Fibroblast of lung (primary cell): ENCODE data around the gene LCE3B. TPM values are rescaled to one million over a fixed set of nuclear protein-coding genes. Genes with fewer than 3 reads are reported as not detected.

Experiments used
- DNase-seq, 2 donors: peaks; one replicate each; pipeline versions ENCODE4 v3.0.0 to v3.0.0-alpha.2; 2010; ENCODE audit warnings: low read depth in 2 of 2
- H2AFZ ChIP-seq: 2 replicates; pipeline ENCODE4 v1.5.1; 2012; ENCODE audit warnings: low read length, control low read depth, inconsistent platforms
- H3K27ac ChIP-seq: 2 replicates; pipeline ENCODE4 v1.5.1; 2011; ENCODE audit warnings: low read length, control low read depth; ENCODE audit not compliant: insufficient read depth
- H3K27me3 ChIP-seq: 2 replicates; pipeline ENCODE4 v1.5.1; 2011; ENCODE audit warnings: mild to moderate bottlenecking, low read length; ENCODE audit not compliant: control insufficient read depth, insufficient read depth
- H3K36me3 ChIP-seq: 2 replicates; pipeline ENCODE4 v1.5.1; 2011; ENCODE audit warnings: low read length; ENCODE audit not compliant: control insufficient read depth, insufficient read depth
- H3K4me1 ChIP-seq: 2 replicates; pipeline ENCODE4 v1.5.1; 2011; ENCODE audit warnings: low read length; ENCODE audit not compliant: control insufficient read depth, insufficient read depth; ENCODE audit errors: extremely low read depth
- H3K4me2 ChIP-seq: 2 replicates; pipeline ENCODE4 v1.5.1; 2011; ENCODE audit warnings: low read length, control low read depth; ENCODE audit not compliant: insufficient read depth; ENCODE audit errors: extremely low read depth
- H3K4me3 ChIP-seq, 4 experiments: fragments of 200-600 bp in 1 of 4; sonication (generic) in 1 of 4; replicated peaks in 1 of 4; 2 replicates each; pipeline ENCODE4 v1.5.1; 2011 to 2016; ENCODE audit warnings: low read length in 4 of 4, low read depth in 3 of 4, mild to moderate bottlenecking in 3 of 4, control low read depth in 2 of 4, inconsistent platforms in 1 of 4, mixed read lengths in 1 of 4; ENCODE audit not compliant: insufficient read depth in 1 of 4; ENCODE audit errors: control extremely low read depth in 1 of 4
- H3K79me2 ChIP-seq: 2 replicates; pipeline ENCODE4 v1.5.1; 2012; ENCODE audit warnings: mild to moderate bottlenecking, low read length, inconsistent platforms; ENCODE audit not compliant: control insufficient read depth, insufficient read depth
- H3K9ac ChIP-seq: 2 replicates; pipeline ENCODE4 v1.5.1; 2011; ENCODE audit warnings: mild to moderate bottlenecking, low read length, control low read depth; ENCODE audit not compliant: insufficient read depth
- H3K9me3 ChIP-seq: 2 replicates; pipeline ENCODE4 v1.5.1; 2012; ENCODE audit warnings: low read depth, low read length; ENCODE audit not compliant: control insufficient read depth, insufficient read depth
- H4K20me1 ChIP-seq: 2 replicates; pipeline ENCODE4 v1.5.1; 2011; ENCODE audit warnings: low read length; ENCODE audit not compliant: control insufficient read depth, insufficient read depth; ENCODE audit errors: extremely low read depth
- EZH2 ChIP-seq: IDR thresholded peaks from 2 replicates; pipeline ENCODE4 v1.5.1; 2012; ENCODE audit warnings: low read length, control low read depth, mild to moderate bottlenecking; ENCODE audit errors: missing control alignments
- polyA plus RNA-seq, 2 donors: library from polyadenylated mRNA; depleted of rRNA in 1 of 2; stranded (reverse) in 1 of 2; unstranded in 1 of 2; fragments of >200 nt; gene quantifications; 2 replicates each; pipeline ENCODE4 v1.2.1, GENCODE V29; 2011 to 2012; ENCODE audit warnings: missing spikeins in 1 of 2
- total RNA-seq: library from RNA; depleted of rRNA; stranded (reverse); fragments of >200 nt; gene quantifications from 2 replicates; pipeline ENCODE4 v1.2.1, GENCODE V29; 2014
- TF ChIP-seq, protein P1 (sequence below), 2 donors: IDR thresholded peaks in 1 of 2; conservative IDR thresholded peaks in 1 of 2; 1 replicate in 1 of 2; 2 replicates in 1 of 2; pipeline ENCODE4 v1.5.1; 2011 to 2012; ENCODE audit warnings: low read length in 2 of 2, control low read depth in 1 of 2, inconsistent platforms in 1 of 2, low read depth in 1 of 2, mild to moderate bottlenecking in 1 of 2

LCE3B gene
- total and polyA plus RNA-seq, 2 donors (not counting 1 experiment from before 2014, with no cell fraction given): not detected

GRCh38 chr1:152640351-152640750 lies 26.7 kb downstream of the LCE3B start:
- no peaks in the 10 kb centered on the region for H3K9me3 ChIP-seq
- H4K20me1 ChIP-seq: no peaks in the 10 kb centered on the region
- H3K4me3 ChIP-seq: no peak overlapping the region
- H3K36me3 ChIP-seq: no peaks in the 10 kb centered on the region
- no peak overlapping the region for H3K4me2 ChIP-seq
- TF ChIP-seq, protein P1, sequence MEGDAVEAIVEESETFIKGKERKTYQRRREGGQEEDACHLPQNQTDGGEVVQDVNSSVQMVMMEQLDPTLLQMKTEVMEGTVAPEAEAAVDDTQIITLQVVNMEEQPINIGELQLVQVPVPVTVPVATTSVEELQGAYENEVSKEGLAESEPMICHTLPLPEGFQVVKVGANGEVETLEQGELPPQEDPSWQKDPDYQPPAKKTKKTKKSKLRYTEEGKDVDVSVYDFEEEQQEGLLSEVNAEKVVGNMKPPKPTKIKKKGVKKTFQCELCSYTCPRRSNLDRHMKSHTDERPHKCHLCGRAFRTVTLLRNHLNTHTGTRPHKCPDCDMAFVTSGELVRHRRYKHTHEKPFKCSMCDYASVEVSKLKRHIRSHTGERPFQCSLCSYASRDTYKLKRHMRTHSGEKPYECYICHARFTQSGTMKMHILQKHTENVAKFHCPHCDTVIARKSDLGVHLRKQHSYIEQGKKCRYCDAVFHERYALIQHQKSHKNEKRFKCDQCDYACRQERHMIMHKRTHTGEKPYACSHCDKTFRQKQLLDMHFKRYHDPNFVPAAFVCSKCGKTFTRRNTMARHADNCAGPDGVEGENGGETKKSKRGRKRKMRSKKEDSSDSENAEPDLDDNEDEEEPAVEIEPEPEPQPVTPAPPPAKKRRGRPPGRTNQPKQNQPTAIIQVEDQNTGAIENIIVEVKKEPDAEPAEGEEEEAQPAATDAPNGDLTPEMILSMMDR (conservative IDR thresholded peaks at IDR 0.05 in 1 of 2, IDR thresholded peaks at IDR 0.05 in 1 of 2; ENCODE audit: low read depth in 1 of 2, low read length in 2 of 2): no peak
- no peak for TF ChIP-seq EZH2
- DNase-seq: no peak
- no peaks in the 10 kb centered on the region for H3K27me3 ChIP-seq
- no peaks in the 10 kb centered on the region for H3K4me1 ChIP-seq
- no peak overlapping the region for H3K9ac ChIP-seq
- H3K27ac ChIP-seq: no peak overlapping the region
- H3K79me2 ChIP-seq: no peaks in the 10 kb centered on the region
- no peak overlapping the region for H2AFZ ChIP-seq

DNA sequence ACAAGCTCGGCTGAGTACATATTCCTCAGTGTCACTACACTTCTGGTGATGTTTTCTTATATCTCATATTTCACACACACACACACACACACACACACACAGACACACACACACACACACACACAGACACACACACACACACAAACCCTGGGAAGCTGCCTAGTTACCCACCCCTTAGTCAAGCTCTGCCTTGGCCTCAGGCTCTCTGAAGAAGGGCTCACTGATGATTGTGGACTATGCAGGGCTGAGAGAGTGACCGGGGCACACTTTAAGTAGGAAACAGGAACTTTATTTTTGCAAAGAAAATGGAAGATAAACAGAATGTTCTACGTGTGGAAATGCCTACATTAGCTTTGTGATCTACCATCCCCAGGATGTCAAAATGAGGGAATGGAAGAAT lies 30.3 kb downstream of the LCE3B start:
- no peak for DNase-seq
- H3K9me3 ChIP-seq: no peaks in the 10 kb centered on the region
- no peak overlapping the region for H2AFZ ChIP-seq
- H3K36me3 ChIP-seq: no peaks in the 10 kb centered on the region
- H3K4me1 ChIP-seq: peaks cover 2% of the 10 kb centered on the region
- TF ChIP-seq, protein P1 (conservative IDR thresholded peaks at IDR 0.05 in 1 of 2, IDR thresholded peaks at IDR 0.05 in 1 of 2; ENCODE audit: low read depth in 1 of 2, low read length in 2 of 2): no peak
- no peak overlapping the region for H3K4me3 ChIP-seq
- H3K27ac ChIP-seq: no peak overlapping the region
- no peak overlapping the region for H3K9ac ChIP-seq
- no peak overlapping the region for H3K4me2 ChIP-seq
- H4K20me1 ChIP-seq: no peaks in the 10 kb centered on the region
- no peaks in the 10 kb centered on the region for H3K79me2 ChIP-seq
- H3K27me3 ChIP-seq: no peaks in the 10 kb centered on the region

DNA sequence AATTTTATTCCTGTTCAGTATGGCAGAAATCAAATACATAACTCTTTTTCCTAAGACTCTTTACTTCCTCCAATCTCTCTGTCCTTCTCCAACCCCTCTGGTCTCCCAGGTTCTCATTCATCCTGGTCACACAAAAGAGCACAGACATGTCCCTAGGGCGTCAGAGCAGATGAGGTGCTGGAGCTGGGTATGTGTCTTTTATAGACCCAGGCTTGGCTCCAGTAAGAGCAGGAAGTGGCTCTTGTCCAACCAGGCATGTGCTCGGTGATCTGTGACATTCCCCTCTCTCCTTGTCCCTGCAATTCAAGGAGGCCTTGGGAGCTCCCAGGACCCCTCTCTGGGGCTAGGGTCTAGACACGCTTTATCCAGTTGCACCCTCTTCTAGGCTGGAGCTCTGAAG lies 31.5 kb downstream of the LCE3B start:
- Histone ChIP-seq H3K4me2 (no peak overlapping the region), H3K4me1 (peaks cover 2% of the 10 kb centered on the region), H3K36me3 (no peaks in the 10 kb centered on the region), H2AFZ (no peak overlapping the region), H3K9ac (no peak overlapping the region), H3K27ac (no peak overlapping the region), H3K79me2 (no peaks in the 10 kb centered on the region), H3K27me3 (no peaks in the 10 kb centered on the region), H3K9me3 (no peaks in the 10 kb centered on the region), H4K20me1 (no peaks in the 10 kb centered on the region), H3K4me3 (no peak overlapping the region)
- DNase-seq: no peak
- TF ChIP-seq, protein P1 (conservative IDR thresholded peaks at IDR 0.05 in 1 of 2, IDR thresholded peaks at IDR 0.05 in 1 of 2; ENCODE audit: low read depth in 1 of 2, low read length in 2 of 2): no peak
- TF ChIP-seq EZH2: no peak
